Natural killer cell (primary cell): ENCODE data around the gene SLC16A10. TPM values are rescaled to one million over a fixed set of nuclear protein-coding genes. Genes with fewer than 3 reads are reported as not detected.

ENCODE experiments used
- ATAC-seq, 3 donors: fragments of 150-1000 bp in 2 of 3; fragments of 200-7000 bp in 1 of 3; cut with Tn5 transposase; 1 replicate in 1 of 3; 2 replicates in 2 of 3; pipeline ENCODE4 v1.10.0; 2021; ENCODE audit warnings: mild to moderate bottlenecking in 2 of 3, moderate library complexity in 2 of 3
- DNase-seq, 2 donors: peaks; one replicate each; pipeline versions ENCODE4 v3.0.0 to v3.0.0-alpha.2; 2013 to 2021; ENCODE audit warnings: mixed read lengths in 1 of 2
- H3K27ac ChIP-seq: one replicate; pipeline ENCODE4 v1.5.1; 2013; ENCODE audit warnings: mild to moderate bottlenecking, low read length
- H3K27me3 ChIP-seq: one replicate; pipeline ENCODE4 v1.6.1; 2013; ENCODE audit warnings: low read length; ENCODE audit not compliant: control insufficient read depth, insufficient read depth
- H3K36me3 ChIP-seq: one replicate; pipeline ENCODE4 v1.6.1; 2013; ENCODE audit warnings: low read length; ENCODE audit not compliant: control insufficient read depth, insufficient read depth
- H3K4me1 ChIP-seq: one replicate; pipeline ENCODE4 v1.6.1; 2013; ENCODE audit warnings: low read length; ENCODE audit not compliant: control insufficient read depth, insufficient read depth
- H3K4me3 ChIP-seq: one replicate; pipeline ENCODE4 v1.5.1; 2013; ENCODE audit warnings: low read length
- H3K9me3 ChIP-seq: one replicate; pipeline ENCODE4 v1.6.1; 2013; ENCODE audit warnings: low read length; ENCODE audit not compliant: control insufficient read depth, insufficient read depth
- H3K27ac Mint-ChIP-seq, 2 donors: one replicate each; pipeline ENCODE4 v1.8.0; 2022; ENCODE audit warnings: mild to moderate bottlenecking in 2 of 2, mixed read lengths in 2 of 2, moderate library complexity in 1 of 2
- H3K27me3 Mint-ChIP-seq, 2 donors: one replicate each; pipeline ENCODE4 v1.8.0; 2022; ENCODE audit warnings: low read depth in 2 of 2, mixed read lengths in 2 of 2
- H3K36me3 Mint-ChIP-seq: one replicate; pipeline ENCODE4 v1.8.0; 2022; ENCODE audit warnings: mixed read lengths
- H3K4me1 Mint-ChIP-seq, 2 donors: one replicate each; pipeline ENCODE4 v1.8.0; 2022; ENCODE audit warnings: mixed read lengths in 2 of 2
- H3K4me3 Mint-ChIP-seq: one replicate; pipeline ENCODE4 v1.8.0; 2022; ENCODE audit warnings: mild to moderate bottlenecking, moderate library complexity, mixed read lengths
- H3K9me3 Mint-ChIP-seq, 2 donors: one replicate each; pipeline ENCODE4 v1.8.0; 2022; ENCODE audit warnings: mixed read lengths in 2 of 2
- CTCF ChIP-seq: fragments of 200-600 bp; IDR thresholded peaks from one replicate; pipeline ENCODE4 v1.8.0; 2022; ENCODE audit warnings: antibody characterized with exemption
- WGBS: methylation state at CpG from one replicate; pipeline ENCODE4 v1.1.7; 2013; ENCODE audit warnings: missing lambda C conversion rate; ENCODE audit not compliant: insufficient coverage; 5-methylcytosine and 5-hydroxymethylcytosine counted together
- intact Hi-C: fragments of 100-400 bp; cut with micrococcal nuclease; formaldehyde crosslinking; loops from one replicate; pipeline ENCODE4 v1.14.2; 2022
- total RNA-seq, 4 donors: library from RNA; stranded (reverse); fragments of 120-200 nt in 1 of 4; gene quantifications; one replicate each; pipeline versions ENCODE4 v1.2.3 to v1.2.4, GENCODE V29; 2013 to 2022

SLC16A10 gene
- total RNA-seq, 3 donors from 2014 or later (not counting 1 experiment from before 2014, with no cell fraction given): 0.05 to 0.53 (median 0.18) TPM

GRCh38 chr6:111258010-111258409 lies 170.7 kb downstream of the SLC16A10 start:
- peak overlapping the region in 1 of 2 donors; percentile 86 for H3K27ac Mint-ChIP-seq
- no peaks in the 10 kb centered on the region for H3K36me3 Mint-ChIP-seq
- no peak for DNase-seq
- Histone ChIP-seq H3K27me3 (no peaks in the 10 kb centered on the region), H3K27ac (no peak overlapping the region), H3K4me1 (peaks cover 17% of the 10 kb centered on the region), H3K4me3 (no peak overlapping the region), H3K36me3 (peaks cover 3% of the 10 kb centered on the region), H3K9me3 (no peaks in the 10 kb centered on the region)
- peaks cover 9 to 20% of the 10 kb centered on the region in 2 donors for H3K4me1 Mint-ChIP-seq
- TF ChIP-seq CTCF: no peak
- H3K27me3 Mint-ChIP-seq: peaks cover 11 to 16% of the 10 kb centered on the region in 2 donors
- intact Hi-C loops: loop anchor here (2.0 to 10.0 kb wide), 3 partner anchors 349 to 615 kb away; partner anchors contain the start of gene FYN
- 95% methylated on average over 11 of the region's 13 CpGs for WGBS
- no peak overlapping the region for H3K4me3 Mint-ChIP-seq
- no peak for ATAC-seq
- H3K9me3 Mint-ChIP-seq: no peaks in the 10 kb centered on the region

- Histone ChIP-seq H3K27me3 (no peaks in the 10 kb centered on the region), H3K9me3 (no peaks in the 10 kb centered on the region), H3K36me3 (peaks cover 3% of the 10 kb centered on the region), H3K27ac (peak overlapping the region; percentile 67), H3K4me3 (no peak overlapping the region), H3K4me1 (peaks cover 17% of the 10 kb centered on the region)
- ATAC-seq: peak in 1 of 3 donors; percentile 9
- Mint-ChIP-seq H3K9me3 (no peaks in the 10 kb centered on the region), H3K27me3 (peaks cover 10 to 14% of the 10 kb centered on the region in 2 donors), H3K4me3 (peak overlapping the region; percentile 84), H3K4me1 (peaks cover 9 to 20% of the 10 kb centered on the region in 2 donors), H3K36me3 (no peaks in the 10 kb centered on the region), H3K27ac (peak overlapping the region; percentile 86 to 87)
- 24% methylated on average over 17 of the region's 18 CpGs for WGBS
- no peak for DNase-seq
- intact Hi-C loops: loop anchor here (1.0 to 10.0 kb wide), 6 partner anchors 225 to 829 kb away; partner anchors contain the start of genes FAM229B, FYN, REV3L and TUBE1
- no peak for TF ChIP-seq CTCF
These were observed 171.3 kb downstream of the SLC16A10 start for GRCh38 chr6:111258615-111259088.

GRCh38 chr6:111259089-111259831 lies 172.0 kb downstream of the SLC16A10 start:
- peaks cover 4 to 8% of the 10 kb centered on the region in 2 donors for H3K27me3 Mint-ChIP-seq
- peaks cover 9 to 20% of the 10 kb centered on the region in 2 donors for H3K4me1 Mint-ChIP-seq
- Histone ChIP-seq H3K27ac (peak overlapping the region; percentile 91), H3K27me3 (no peaks in the 10 kb centered on the region), H3K4me3 (peak overlapping the region; percentile 70), H3K9me3 (no peaks in the 10 kb centered on the region), H3K4me1 (peaks cover 17% of the 10 kb centered on the region), H3K36me3 (peaks cover 9% of the 10 kb centered on the region)
- peak overlapping the region; percentile 84 for H3K4me3 Mint-ChIP-seq
- DNase-seq (peak; percentile 99 to 100), ATAC-seq (peak; percentile 94 to 100 (median 97))
- intact Hi-C loops: loop anchor here (1.0 to 10.0 kb wide), 6 partner anchors 224 to 828 kb away; partner anchors contain the start of genes FAM229B, FYN, REV3L and TUBE1
- H3K9me3 Mint-ChIP-seq: no peaks in the 10 kb centered on the region
- WGBS: under 1% methylated on average over 59 of the region's 59 CpGs
- peak overlapping the region; percentile 86 to 87 for H3K27ac Mint-ChIP-seq
- H3K36me3 Mint-ChIP-seq: no peaks in the 10 kb centered on the region
- peak; percentile 81 for TF ChIP-seq CTCF
